Measurements from ENCODE around the gene DNAJB6.

The DNAJB6 gene

GRCh38 chr7:157436763-157437480 lies 100.1 kb downstream of the DNAJB6 start:
- no peak for TF ChIP-seq CTCF (IDR thresholded peaks at IDR 0.05; ENCODE audit: low read depth, low read length, missing control alignments)
- no peak for DNase-seq (ENCODE audit: low read depth)
- H3K4me3 ChIP-seq (ENCODE audit: low read depth, low read length), result no peak overlapping the region

DNA sequence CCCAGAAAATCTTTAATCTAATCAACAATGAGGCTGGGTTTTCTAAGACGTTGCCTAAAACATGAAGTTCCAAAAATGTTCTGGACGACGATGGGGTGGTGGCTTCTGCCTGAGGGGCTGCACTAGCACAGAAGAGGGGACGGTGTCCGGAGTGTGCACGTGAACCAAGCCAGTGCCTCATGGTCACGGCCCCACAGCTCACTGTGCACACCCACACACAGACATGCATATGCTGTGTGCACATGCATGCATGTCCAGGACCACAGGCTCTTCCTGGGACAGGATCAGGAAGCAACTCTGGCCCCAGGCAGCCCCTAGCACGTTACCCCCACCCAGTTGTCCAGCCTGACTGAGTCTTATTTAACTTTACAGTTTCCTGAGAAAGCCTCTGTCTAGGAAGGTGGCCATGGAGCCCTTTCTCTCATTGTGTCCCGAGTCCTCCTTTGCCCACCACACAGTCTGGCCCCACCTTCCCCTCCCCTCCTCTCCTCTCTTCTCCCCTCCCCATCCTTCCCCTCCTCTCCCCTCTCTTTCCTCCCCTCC lies 100.8 kb downstream of the DNAJB6 start:
- no peak for TF ChIP-seq CTCF (IDR thresholded peaks at IDR 0.05; ENCODE audit: low read depth, low read length, missing control alignments)
- no peak overlapping the region for H3K4me3 ChIP-seq (ENCODE audit: low read depth, low read length)
- DNase-seq (ENCODE audit: low read depth), result no peak

- no peak overlapping the region for H3K4me3 ChIP-seq (ENCODE audit: low read depth, low read length)
- no peak for DNase-seq (ENCODE audit: low read depth)
- TF ChIP-seq CTCF (IDR thresholded peaks at IDR 0.05; ENCODE audit: low read depth, low read length, missing control alignments), result no peak
Observed at GRCh38 chr7:157438121-157439025, 101.6 kb downstream of the DNAJB6 start.

DNA sequence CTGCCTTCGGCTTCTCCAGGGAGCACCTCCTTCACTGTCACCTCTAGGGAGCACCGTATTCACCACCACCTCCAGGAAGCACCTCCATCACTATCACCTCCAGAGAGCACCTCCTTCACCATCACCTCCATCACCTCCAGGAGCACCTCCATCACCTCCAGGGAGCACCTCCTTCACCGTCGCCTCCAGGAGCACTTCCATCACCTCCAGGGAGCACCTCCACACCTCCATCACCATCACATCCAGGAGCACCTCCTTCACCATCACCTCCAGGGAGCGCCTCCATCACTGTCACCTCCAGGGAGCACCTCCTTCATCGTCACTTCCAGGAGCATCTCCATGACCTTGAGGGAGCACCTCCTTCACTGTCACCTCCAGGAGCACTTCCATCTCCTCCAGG lies 102.3 kb downstream of the DNAJB6 start:
- no peak overlapping the region for H3K4me3 ChIP-seq (ENCODE audit: low read depth, low read length)
- no peak for TF ChIP-seq CTCF (IDR thresholded peaks at IDR 0.05; ENCODE audit: low read depth, low read length, missing control alignments)
- no peak for DNase-seq (ENCODE audit: low read depth)

GRCh38 chr7:157439761-157440160 lies 103.0 kb downstream of the DNAJB6 start:
- no peak for TF ChIP-seq CTCF (IDR thresholded peaks at IDR 0.05; ENCODE audit: low read depth, low read length, missing control alignments)
- H3K4me3 ChIP-seq (ENCODE audit: low read depth, low read length), result no peak overlapping the region
- no peak for DNase-seq (ENCODE audit: low read depth)

DNA sequence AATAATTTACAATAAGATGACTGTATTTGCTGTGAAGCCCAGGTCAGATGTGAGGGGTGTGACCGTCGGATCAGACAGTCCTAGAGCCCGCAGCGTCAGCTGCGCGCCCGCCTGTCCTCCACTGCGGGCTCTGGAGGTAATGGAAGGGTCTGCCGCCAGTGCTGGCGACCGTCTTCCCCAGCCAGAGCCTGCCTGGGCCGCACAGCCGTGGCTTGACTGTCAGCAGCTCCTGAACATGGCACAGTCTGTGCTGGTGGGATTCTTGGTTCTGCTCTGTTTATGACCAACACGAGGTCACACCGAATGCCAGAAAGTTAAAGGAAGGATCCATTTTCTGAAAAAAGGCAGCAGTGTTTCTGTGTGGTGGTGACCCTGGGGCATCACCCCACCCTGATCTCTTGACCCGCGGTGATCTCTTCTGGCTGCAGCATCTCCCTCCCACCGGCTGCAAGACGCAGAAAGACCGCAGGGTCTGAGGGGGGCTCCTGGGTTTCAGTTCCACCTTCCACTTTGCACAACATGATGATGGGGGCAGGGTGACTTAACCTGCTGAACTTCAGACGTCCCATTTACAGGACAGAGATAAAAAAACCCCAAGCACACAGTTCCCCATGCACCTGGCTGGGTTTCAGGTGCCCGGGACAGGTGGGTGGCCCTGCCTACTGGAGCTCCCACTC lies 103.7 kb downstream of the DNAJB6 start:
- no peak overlapping the region for H3K4me3 ChIP-seq (ENCODE audit: low read depth, low read length)
- no peak for DNase-seq (ENCODE audit: low read depth)

More for the DNA sequence above, 103.7 kb downstream of the DNAJB6 start:
- TF ChIP-seq CTCF (IDR thresholded peaks at IDR 0.05; ENCODE audit: low read depth, low read length, missing control alignments), result no peak
